Fibroblast of lung (primary cell): ENCODE data around the gene DSCAML1.

ENCODE experiments used
- CTCF ChIP-seq, 2 donors: IDR thresholded peaks in 1 of 2; conservative IDR thresholded peaks in 1 of 2; 1 replicate in 1 of 2; 2 replicates in 1 of 2; pipeline ENCODE4 v1.5.1; 2011 to 2012; ENCODE audit warnings: low read length in 2 of 2, control low read depth in 1 of 2, inconsistent platforms in 1 of 2, low read depth in 1 of 2, mild to moderate bottlenecking in 1 of 2
- EZH2 ChIP-seq: IDR thresholded peaks from 2 replicates; pipeline ENCODE4 v1.5.1; 2012; ENCODE audit warnings: low read length, control low read depth, mild to moderate bottlenecking; ENCODE audit errors: missing control alignments

GRCh38 chr11:117830674-117831351, 33.8 kb upstream of the DSCAML1 start:
- TF ChIP-seq CTCF (conservative IDR thresholded peaks at IDR 0.05 in 1 of 2, IDR thresholded peaks at IDR 0.05 in 1 of 2; ENCODE audit: low read depth in 1 of 2, low read length in 2 of 2) (no peak), EZH2 (no peak)
